GM12878 (cell line): Measurements from ENCODE around the gene INSC. TPM values are rescaled to one million over a fixed set of nuclear protein-coding genes. Genes with fewer than 3 reads are reported as not detected.

Experiments used
- ATAC-seq: fragments of 200-7000 bp; cut with Tn5 transposase; 3 replicates; pipeline ENCODE4 v1.9.1; 2020; ENCODE audit warnings: mild to moderate bottlenecking, moderate library complexity
- BruUV-seq: library from RNA; stranded (reverse); fragments of 400-500 nt; replicated peaks from 2 replicates; lab custom pipeline; 2021; lab: Mats Ljungman, UMichigan
- CTCF ChIA-PET: fragments of 300-600 bp; sonication (Branson Sonifier 250); formaldehyde crosslinking; extraction: SDS; loops from one replicate; lab custom pipeline; 2021; ENCODE audit warnings: inconsistent platforms; lab: Yijun Ruan, JAX
- POLR2A ChIA-PET: fragments of 350-600 bp; formaldehyde crosslinking; extraction: SDS; loops from one replicate; lab custom pipeline; 2021; ENCODE audit warnings: inconsistent platforms; lab: Charles Lee
- RAD21 ChIA-PET: fragments of 300-600 bp; sonication (Branson Sonifier 250); formaldehyde crosslinking; loops from one replicate; lab custom pipeline; 2023; ENCODE audit warnings: antibody characterized with exemption; ENCODE audit not compliant: unreplicated experiment; lab: Charles Lee
- SMC1A ChIA-PET: fragments of 300-600 bp; sonication (Branson Sonifier 250); formaldehyde crosslinking; loops from one replicate; lab custom pipeline; 2023; ENCODE audit not compliant: unreplicated experiment, uncharacterized antibody; lab: Charles Lee
- DNase-seq: peaks from one replicate; pipeline ENCODE4 v3.0.0-alpha.2; 2011; ENCODE audit warnings: low read depth, low spot score
- FAIRE-seq: peaks from 3 replicates; lab custom pipeline; 2011; peaks lifted over from hg19 to GRCh38; lab: Jason Lieb, UNC
- H2AFZ ChIP-seq: 2 replicates; pipeline ENCODE4 v1.6.0; 2011; ENCODE audit warnings: low read depth, low read length, control low read depth; ENCODE audit not compliant: control insufficient read depth
- H3K27ac ChIP-seq: 2 replicates; pipeline ENCODE4 v1.5.1; 2011; ENCODE audit warnings: control low read depth; ENCODE audit not compliant: control insufficient read depth, insufficient read depth
- H3K27me3 ChIP-seq, 2 experiments: replicated peaks in 1 of 2; 2 replicates each; pipeline versions ENCODE4 v1.6.0 to v1.6.1; 2011; ENCODE audit warnings: low read length in 1 of 2; ENCODE audit not compliant: control insufficient read depth in 2 of 2, insufficient read depth in 2 of 2
- H3K36me3 ChIP-seq, 2 experiments: 2 replicates each; pipeline ENCODE4 v1.5.1; 2011; ENCODE audit warnings: low read length in 1 of 2; ENCODE audit not compliant: control insufficient read depth in 2 of 2, insufficient read depth in 2 of 2
- H3K4me1 ChIP-seq: 2 replicates; pipeline ENCODE4 v1.6.1; 2011; ENCODE audit warnings: mild to moderate bottlenecking, low read length, moderate library complexity, mixed read lengths; ENCODE audit not compliant: control insufficient read depth, insufficient read depth
- H3K4me2 ChIP-seq: 2 replicates; pipeline ENCODE4 v1.6.0; 2011; ENCODE audit warnings: control low read depth; ENCODE audit not compliant: control insufficient read depth, insufficient read depth
- H3K4me3 ChIP-seq: fragments of 200-600 bp; sonication (generic); 2 replicates; pipeline ENCODE4 v1.5.1; 2016
- H3K79me2 ChIP-seq: 2 replicates; pipeline ENCODE4 v1.6.0; 2011; ENCODE audit warnings: low read length; ENCODE audit not compliant: control insufficient read depth, insufficient read depth
- H3K9ac ChIP-seq: 2 replicates; pipeline ENCODE4 v1.8.0; 2011; ENCODE audit warnings: low read length, control low read depth, mixed read lengths; ENCODE audit not compliant: control insufficient read depth, insufficient read depth
- H3K9me3 ChIP-seq: replicated peaks from 3 replicates; pipeline ENCODE4 v1.5.1; 2011; ENCODE audit warnings: mild to moderate bottlenecking, low read length; ENCODE audit not compliant: control insufficient read depth, insufficient read depth
- H4K20me1 ChIP-seq: 2 replicates; pipeline ENCODE4 v1.6.0; 2011; ENCODE audit not compliant: control insufficient read depth, insufficient read depth
- EGR1 ChIP-seq, 2 experiments: IDR thresholded peaks; 1 replicate in 1 of 2; 2 replicates in 1 of 2; pipeline ENCODE4 v1.6.1; 2011 to 2012; ENCODE audit warnings: low read depth in 2 of 2, low read length in 2 of 2, borderline replicate concordance in 1 of 2, mild to moderate bottlenecking in 1 of 2, moderate library complexity in 1 of 2
- FOXK2 ChIP-seq: fragments of 450-650 bp; IDR thresholded peaks from 2 replicates; pipeline ENCODE4 v1.6.1; 2017; ENCODE audit warnings: mild to moderate bottlenecking, moderate library complexity
- MEF2A ChIP-seq: IDR thresholded peaks from 2 replicates; pipeline ENCODE4 v1.6.1; 2011; ENCODE audit warnings: low read depth, mild to moderate bottlenecking, low read length, moderate library complexity; ENCODE audit not compliant: insufficient read depth
- MLLT1 ChIP-seq: fragments of 450-650 bp; IDR thresholded peaks from 2 replicates; pipeline ENCODE4 v1.6.1; 2016; ENCODE audit warnings: mild to moderate bottlenecking
- MTA2 ChIP-seq: fragments of 450-650 bp; IDR thresholded peaks from 2 replicates; pipeline ENCODE4 v1.6.1; 2016; ENCODE audit warnings: low read depth, mild to moderate bottlenecking, moderate library complexity
- MYC ChIP-seq: IDR thresholded peaks from 2 replicates; pipeline ENCODE4 v1.6.1; 2011; ENCODE audit warnings: mild to moderate bottlenecking, low read length, moderate library complexity, inconsistent platforms; ENCODE audit not compliant: insufficient read depth, insufficient replicate concordance, insufficient read length, severe bottlenecking
- NR2C1 ChIP-seq: fragments of 450-650 bp; IDR thresholded peaks from 2 replicates; pipeline ENCODE4 v1.6.1; 2017; ENCODE audit warnings: antibody characterized with exemption, mild to moderate bottlenecking, moderate library complexity
- TAF1 ChIP-seq: IDR thresholded peaks from 2 replicates; pipeline ENCODE4 v1.6.1; 2011; ENCODE audit warnings: mild to moderate bottlenecking, low read depth, low read length, borderline replicate concordance
- USF1 ChIP-seq: IDR thresholded peaks from 2 replicates; pipeline ENCODE4 v1.6.1; 2011; ENCODE audit warnings: borderline replicate concordance, low read depth, mild to moderate bottlenecking, moderate library complexity, mixed read lengths, low read length; ENCODE audit not compliant: insufficient read depth; ENCODE audit errors: extremely low read length
- ZNF217 ChIP-seq: fragments of 450-650 bp; IDR thresholded peaks from 2 replicates; pipeline ENCODE4 v1.6.1; 2017; ENCODE audit warnings: antibody characterized with exemption, mild to moderate bottlenecking
- ZNF274 ChIP-seq: IDR thresholded peaks from one replicate; pipeline ENCODE4 v1.8.0; 2011; ENCODE audit not compliant: insufficient read length, insufficient read depth
- in situ Hi-C: fragments of 300-500 bp; cut with MboI; formaldehyde crosslinking; loops from 9 replicates; pipeline ENCODE4 v1.14.3; 2018; ENCODE audit warnings: mixed read lengths
- intact Hi-C: fragments of 100-400 bp; cut with micrococcal nuclease; formaldehyde crosslinking; loops from one replicate; pipeline ENCODE4 v1.14.2; 2022; ENCODE audit not compliant: unreplicated experiment
- polyA plus RNA-seq, 11 experiments: library from polyadenylated mRNA; depleted of rRNA in 4 of 11; unstranded in 6 of 11; stranded (reverse) in 5 of 11; fragments of >200 nt; fragmentation: Nextera tagmentation in 4 of 11; fragmentation: Illumina TruSeq in 1 of 11; extraction: Ambion mirVana in 4 of 11; extraction: Trizol in 1 of 11; gene quantifications; 1 replicate in 1 of 11; 2 replicates in 10 of 11; pipeline versions ENCODE4 v1.2.1 to v1.2.3, GENCODE V29; 2011 to 2016; ENCODE audit warnings: inconsistent platforms in 2 of 11, missing spikeins in 2 of 11, low read depth in 1 of 11
- total RNA-seq, 4 experiments: library from RNA; depleted of rRNA in 3 of 4; stranded (reverse); fragments of >200 nt in 3 of 4; fragmentation: Illumina TruSeq in 1 of 4; extraction: Trizol in 1 of 4; gene quantifications; 2 replicates each; pipeline versions ENCODE4 v1.2.1 to v1.2.3, GENCODE V29; 2013 to 2021
- TF ChIP-seq, protein P1 (sequence below): fragments of 450-650 bp; IDR thresholded peaks from 2 replicates; pipeline ENCODE4 v1.6.1; 2018; ENCODE audit warnings: mild to moderate bottlenecking, low read depth, moderate library complexity; ENCODE audit not compliant: partially characterized antibody
- TF ChIP-seq, protein P2 (sequence below): IDR thresholded peaks from 2 replicates; pipeline ENCODE4 v1.6.1; 2012; ENCODE audit warnings: mild to moderate bottlenecking, low read depth, low read length

INSC gene
- total and polyA plus RNA-seq, 10 of the 15 experiments (the other 5 are each of a cell fraction or from before 2014, with no cell fraction given) = 0.13 to 0.33 TPM; not detected in 8

DNA sequence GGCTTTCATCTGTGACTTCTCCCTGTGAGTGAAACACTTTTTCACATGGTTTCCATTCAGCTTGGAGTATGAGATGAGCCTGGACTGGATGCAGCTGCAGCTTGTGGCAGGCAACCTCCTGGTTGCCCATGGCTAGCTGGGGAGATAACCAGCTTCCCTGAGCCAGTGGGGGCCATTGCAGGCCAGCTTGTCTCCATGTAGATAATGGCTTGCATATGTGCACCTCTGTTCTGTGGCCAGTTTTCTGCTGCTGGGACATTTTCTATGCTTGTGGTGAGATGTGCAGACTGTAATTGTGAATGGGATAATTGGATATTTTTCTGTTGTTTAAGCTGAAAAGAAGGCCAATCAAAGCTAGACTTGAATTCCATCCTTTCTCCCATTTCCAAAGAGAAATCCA is 38.5 kb downstream of the INSC start:
- H4K20me1 ChIP-seq = no peaks in the 10 kb centered on the region
- H3K4me2 ChIP-seq = no peak overlapping the region
- in situ Hi-C loops (no loop called here), intact Hi-C loops (no loop called here)
- DNase-seq (no peak), FAIRE-seq (no peak), ATAC-seq (no peak)
- H3K36me3 ChIP-seq = no peaks in the 10 kb centered on the region
- no peaks in the 10 kb centered on the region for H3K9me3 ChIP-seq
- ChIA-PET CTCF (interaction anchor here (0.8 to 2.8 kb wide), 3 partner anchors 12 to 147 kb away, joined by 3 to 15 read pairs (median 4); no protein-coding TSS in a partner anchor), POLR2A (no interaction called here), RAD21 (no interaction called here), SMC1A (no interaction called here)
- no peaks in the 10 kb centered on the region for H3K4me1 ChIP-seq
- no peak overlapping the region for H3K9ac ChIP-seq
- no TSS peak for BruUV-seq
- no peaks in the 10 kb centered on the region for H3K79me2 ChIP-seq
- H2AFZ ChIP-seq = no peak overlapping the region
- H3K27me3 ChIP-seq = no peaks in the 10 kb centered on the region
- H3K4me3 ChIP-seq = no peak overlapping the region
- no peak overlapping the region for H3K27ac ChIP-seq
- TF ChIP-seq MTA2 (no peak), USF1 (no peak), ZNF217 (no peak), MLLT1 (no peak), ZNF274 (no peak), MYC (no peak), EGR1 (IDR thresholded peaks at IDR 0.05; ENCODE audit: borderline replicate concordance in 1 of 2, low read depth in 2 of 2, low read length in 2 of 2) (no peak), FOXK2 (no peak), NR2C1 (no peak), TAF1 (no peak), MEF2A (no peak)
- TF ChIP-seq, protein P1, sequence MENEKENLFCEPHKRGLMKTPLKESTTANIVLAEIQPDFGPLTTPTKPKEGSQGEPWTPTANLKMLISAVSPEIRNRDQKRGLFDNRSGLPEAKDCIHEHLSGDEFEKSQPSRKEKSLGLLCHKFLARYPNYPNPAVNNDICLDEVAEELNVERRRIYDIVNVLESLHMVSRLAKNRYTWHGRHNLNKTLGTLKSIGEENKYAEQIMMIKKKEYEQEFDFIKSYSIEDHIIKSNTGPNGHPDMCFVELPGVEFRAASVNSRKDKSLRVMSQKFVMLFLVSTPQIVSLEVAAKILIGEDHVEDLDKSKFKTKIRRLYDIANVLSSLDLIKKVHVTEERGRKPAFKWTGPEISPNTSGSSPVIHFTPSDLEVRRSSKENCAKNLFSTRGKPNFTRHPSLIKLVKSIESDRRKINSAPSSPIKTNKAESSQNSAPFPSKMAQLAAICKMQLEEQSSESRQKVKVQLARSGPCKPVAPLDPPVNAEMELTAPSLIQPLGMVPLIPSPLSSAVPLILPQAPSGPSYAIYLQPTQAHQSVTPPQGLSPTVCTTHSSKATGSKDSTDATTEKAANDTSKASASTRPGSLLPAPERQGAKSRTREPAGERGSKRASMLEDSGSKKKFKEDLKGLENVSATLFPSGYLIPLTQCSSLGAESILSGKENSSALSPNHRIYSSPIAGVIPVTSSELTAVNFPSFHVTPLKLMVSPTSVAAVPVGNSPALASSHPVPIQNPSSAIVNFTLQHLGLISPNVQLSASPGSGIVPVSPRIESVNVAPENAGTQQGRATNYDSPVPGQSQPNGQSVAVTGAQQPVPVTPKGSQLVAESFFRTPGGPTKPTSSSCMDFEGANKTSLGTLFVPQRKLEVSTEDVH = no peak
- TF ChIP-seq, protein P2, sequence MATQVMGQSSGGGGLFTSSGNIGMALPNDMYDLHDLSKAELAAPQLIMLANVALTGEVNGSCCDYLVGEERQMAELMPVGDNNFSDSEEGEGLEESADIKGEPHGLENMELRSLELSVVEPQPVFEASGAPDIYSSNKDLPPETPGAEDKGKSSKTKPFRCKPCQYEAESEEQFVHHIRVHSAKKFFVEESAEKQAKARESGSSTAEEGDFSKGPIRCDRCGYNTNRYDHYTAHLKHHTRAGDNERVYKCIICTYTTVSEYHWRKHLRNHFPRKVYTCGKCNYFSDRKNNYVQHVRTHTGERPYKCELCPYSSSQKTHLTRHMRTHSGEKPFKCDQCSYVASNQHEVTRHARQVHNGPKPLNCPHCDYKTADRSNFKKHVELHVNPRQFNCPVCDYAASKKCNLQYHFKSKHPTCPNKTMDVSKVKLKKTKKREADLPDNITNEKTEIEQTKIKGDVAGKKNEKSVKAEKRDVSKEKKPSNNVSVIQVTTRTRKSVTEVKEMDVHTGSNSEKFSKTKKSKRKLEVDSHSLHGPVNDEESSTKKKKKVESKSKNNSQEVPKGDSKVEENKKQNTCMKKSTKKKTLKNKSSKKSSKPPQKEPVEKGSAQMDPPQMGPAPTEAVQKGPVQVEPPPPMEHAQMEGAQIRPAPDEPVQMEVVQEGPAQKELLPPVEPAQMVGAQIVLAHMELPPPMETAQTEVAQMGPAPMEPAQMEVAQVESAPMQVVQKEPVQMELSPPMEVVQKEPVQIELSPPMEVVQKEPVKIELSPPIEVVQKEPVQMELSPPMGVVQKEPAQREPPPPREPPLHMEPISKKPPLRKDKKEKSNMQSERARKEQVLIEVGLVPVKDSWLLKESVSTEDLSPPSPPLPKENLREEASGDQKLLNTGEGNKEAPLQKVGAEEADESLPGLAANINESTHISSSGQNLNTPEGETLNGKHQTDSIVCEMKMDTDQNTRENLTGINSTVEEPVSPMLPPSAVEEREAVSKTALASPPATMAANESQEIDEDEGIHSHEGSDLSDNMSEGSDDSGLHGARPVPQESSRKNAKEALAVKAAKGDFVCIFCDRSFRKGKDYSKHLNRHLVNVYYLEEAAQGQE = no peak
